ENCODE measurements around the gene NFKB2.

The NFKB2 gene

DNA sequence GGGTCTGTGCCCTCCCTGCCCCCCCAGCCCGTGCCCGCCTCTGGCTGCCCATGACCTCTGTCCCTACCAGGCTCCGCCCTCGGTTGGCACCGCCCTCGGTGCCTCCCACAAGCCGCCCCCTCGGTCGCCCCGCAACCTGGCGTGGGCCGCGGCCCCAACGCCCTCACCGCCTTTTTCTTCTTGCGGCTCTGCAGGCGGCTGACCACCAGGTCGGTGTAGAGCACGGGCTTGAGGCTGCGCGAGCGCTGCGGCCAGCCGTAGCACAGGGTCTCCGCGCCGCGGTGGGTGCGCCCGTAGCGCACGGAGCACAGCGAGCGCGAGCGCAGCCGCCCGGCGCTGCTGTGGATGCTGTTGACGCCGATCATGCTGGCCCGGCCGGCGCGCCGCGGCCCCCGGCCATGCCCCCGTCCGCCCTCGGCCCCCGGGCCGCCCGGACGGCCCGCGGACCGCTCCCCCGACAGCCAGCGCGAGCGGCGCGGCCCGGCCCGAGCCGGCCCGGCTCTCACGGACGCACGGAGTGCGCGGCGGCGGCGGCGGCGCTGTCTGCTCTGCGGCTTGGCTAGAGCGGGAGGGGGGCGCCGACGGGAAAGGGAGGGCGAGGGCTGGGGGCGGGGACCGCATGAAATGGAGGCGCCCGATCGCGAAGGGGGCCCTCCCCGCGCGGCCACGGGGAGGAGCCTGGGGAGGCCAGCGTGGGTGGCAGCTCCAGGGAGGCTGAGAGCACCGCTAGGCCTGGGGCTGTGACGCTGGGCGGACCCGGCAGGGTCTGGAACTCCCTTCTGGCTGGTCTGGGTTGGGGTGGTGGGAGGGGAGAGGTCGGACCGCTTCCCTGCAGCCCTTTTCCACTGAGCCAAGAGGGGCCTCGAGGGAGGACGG lies 13.5 kb downstream of the NFKB2 start:
- DNase-seq = no peak

- no peak for DNase-seq
Measured at GRCh38 chr10:102409604-102410428, 14.3 kb downstream of the NFKB2 start.

DNA sequence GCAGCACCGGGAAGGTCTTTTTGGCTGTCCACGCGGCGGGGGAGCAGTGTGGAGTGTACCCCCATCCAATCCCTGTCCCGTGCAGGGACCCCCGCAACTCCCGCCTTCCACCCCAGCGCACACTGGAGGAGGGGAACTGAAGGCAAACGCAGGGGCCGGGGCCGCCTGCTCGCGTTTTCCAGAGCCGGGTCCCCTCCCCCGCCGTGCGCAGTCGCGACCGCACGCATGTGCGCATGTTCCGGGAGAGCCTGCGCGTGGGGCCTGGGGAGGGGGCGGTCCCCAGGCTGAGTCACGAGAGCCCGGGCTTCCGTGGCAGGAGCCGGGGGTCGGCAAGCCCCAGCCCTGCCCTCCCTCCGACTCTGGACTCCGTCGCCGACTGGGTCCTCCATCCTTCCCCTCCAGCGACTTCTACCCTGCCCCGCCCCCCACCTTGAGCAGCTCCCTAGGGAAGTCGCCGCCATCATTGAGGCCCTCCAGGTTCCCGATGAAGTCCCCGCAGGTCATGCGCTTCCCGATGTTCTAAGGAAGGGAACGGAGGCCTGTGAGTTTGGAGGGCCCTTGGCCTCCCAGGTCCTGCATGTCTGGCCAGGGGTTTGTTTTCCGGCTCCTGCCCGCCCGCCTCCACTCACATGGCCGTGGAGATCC lies 15.0 kb downstream of the NFKB2 start:
- DNase-seq = no peak

- DNase-seq = no peak
Measured at GRCh38 chr10:102411341-102412255, 16.1 kb downstream of the NFKB2 start.

DNA sequence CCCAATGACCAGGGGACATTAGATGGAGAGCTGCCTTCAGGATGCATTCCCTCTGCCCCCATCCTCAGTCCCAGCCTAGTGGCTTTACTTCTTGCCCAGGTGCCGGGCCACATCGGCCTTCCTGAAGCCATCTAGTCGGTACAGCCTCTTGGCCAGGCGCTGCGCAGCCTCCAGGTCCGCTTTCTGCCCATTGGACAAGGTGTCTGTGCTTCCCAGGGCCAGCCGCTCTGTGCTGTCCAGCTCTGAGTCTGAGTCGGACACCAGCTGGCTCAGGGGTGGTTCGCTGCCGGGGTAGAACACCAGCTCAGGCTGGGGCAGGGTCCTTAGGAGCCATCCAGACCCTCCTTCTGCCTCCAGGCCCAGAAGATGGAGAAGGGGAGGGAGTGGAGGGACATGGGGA lies 16.8 kb downstream of the NFKB2 start:
- DNase-seq = no peak

- DNase-seq = no peak
Measured at GRCh38 chr10:102413053-102413705, 17.7 kb downstream of the NFKB2 start.

DNA sequence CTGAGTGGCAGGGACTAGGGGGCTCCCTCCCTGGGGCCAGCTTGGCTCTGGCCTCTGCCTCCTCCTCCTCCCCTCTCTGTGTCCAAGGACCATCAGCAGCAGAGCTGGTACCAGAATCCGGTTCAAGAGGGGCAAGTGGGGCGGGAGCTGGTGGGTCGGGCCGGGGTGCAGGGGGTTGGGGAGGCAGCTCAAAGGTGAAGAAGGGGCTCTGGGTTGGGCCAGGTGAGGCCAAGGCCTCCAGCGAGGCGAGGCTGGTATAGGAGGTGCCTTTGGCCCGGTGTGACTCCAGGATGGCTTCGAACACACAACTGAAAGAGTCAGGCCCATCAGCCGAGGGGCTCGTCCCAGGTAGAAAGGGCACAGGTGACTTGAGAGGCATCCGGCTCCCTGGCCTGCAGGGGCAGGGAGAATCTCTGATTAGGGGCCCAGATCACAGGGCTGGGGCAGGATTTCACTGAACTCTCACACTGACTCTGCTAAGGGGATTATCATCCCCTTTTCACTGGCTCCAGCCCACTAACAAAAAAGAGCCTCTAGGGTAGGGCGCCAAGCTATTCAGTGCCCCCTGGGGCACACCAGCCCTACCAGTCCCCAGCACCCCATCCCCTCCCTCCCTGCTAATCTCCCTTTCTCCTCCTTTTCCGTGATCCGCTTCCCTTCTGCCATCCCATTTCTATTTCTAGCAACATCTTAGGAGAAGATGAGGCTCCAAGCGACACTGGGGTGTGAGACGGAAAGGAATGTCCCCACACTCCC lies 18.5 kb downstream of the NFKB2 start:
- DNase-seq = no peak

GRCh38 chr10:102414749-102415148 lies 19.2 kb downstream of the NFKB2 start:
- no peak for DNase-seq

DNA sequence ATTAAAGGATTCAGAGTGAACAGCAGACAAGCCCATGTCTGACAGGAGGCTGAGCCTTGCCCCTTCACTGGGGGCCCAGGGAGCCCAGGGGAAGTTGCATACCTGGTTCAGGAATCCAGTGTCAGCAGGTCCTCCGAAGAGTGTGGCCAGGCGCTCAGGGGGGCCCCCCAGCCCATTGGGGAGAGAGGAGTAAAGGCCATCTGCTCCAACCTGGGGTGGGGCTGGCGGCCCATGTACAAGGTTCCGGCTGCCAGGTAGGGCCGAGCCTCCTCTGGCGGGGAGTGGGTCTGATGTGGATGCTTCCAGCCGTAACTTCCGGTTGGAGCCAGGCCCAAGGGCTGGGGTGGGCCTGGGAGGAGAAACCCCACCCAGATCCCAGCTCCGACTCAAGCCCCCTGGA lies 20.8 kb downstream of the NFKB2 start:
- no peak for DNase-seq

DNA sequence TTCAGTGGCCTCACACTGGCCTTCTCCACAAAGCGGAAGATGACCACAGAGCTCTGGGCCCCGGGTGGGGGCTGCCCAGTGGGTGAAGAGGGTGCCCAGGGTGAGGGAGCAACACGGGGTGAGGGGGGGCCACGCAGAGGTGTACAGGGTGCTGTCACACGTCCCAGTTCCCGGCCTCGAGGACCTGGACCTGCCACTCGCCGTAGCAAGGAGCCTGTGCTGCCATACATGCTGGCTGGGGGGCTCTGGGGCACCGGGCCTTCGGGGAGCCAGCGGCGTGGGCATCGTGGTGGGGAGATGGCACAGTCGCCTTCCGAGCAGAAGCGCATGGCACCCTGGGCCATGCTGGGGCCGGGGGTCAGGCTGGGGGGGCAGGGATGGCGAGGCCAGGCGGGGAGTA lies 21.2 kb downstream of the NFKB2 start:
- DNase-seq = no peak

GRCh38 chr10:102418622-102419268 lies 23.2 kb downstream of the NFKB2 start, which contains the start of gene PSD:
Gene PSD, minus strand, starts transcription at chr10:102418785. Its CDS starts 1,747 bp downstream, at chr10:102417038.
- DNase-seq = no peak

GRCh38 chr10:102419269-102420180 lies 24.0 kb downstream of the NFKB2 start:
- DNase-seq = no peak

GRCh38 chr10:102420181-102420713 lies 24.7 kb downstream of the NFKB2 start:
- DNase-seq = no peak

GRCh38 chr10:102420714-102421506 lies 25.4 kb downstream of the NFKB2 start, which contains the start of gene FBXL15:
Gene FBXL15, plus strand, starts transcription at chr10:102420836. Its CDS starts 294 bp downstream, at chr10:102421130.
- DNase-seq = peak; percentile 93

DNA sequence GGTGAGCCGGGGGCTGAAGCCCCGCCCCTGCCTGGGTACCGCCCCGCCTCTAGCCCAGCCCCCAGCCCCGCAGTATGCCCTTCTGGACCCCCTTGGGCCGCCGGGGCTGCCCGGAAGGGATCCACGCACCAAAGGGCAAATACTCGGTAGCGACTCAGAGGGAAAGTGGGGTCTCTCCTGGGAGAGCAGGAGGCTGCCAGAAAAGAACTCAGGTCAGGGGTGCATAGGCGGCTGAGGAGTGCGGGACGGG lies 25.9 kb downstream of the NFKB2 start:
- DNase-seq = no peak

DNA sequence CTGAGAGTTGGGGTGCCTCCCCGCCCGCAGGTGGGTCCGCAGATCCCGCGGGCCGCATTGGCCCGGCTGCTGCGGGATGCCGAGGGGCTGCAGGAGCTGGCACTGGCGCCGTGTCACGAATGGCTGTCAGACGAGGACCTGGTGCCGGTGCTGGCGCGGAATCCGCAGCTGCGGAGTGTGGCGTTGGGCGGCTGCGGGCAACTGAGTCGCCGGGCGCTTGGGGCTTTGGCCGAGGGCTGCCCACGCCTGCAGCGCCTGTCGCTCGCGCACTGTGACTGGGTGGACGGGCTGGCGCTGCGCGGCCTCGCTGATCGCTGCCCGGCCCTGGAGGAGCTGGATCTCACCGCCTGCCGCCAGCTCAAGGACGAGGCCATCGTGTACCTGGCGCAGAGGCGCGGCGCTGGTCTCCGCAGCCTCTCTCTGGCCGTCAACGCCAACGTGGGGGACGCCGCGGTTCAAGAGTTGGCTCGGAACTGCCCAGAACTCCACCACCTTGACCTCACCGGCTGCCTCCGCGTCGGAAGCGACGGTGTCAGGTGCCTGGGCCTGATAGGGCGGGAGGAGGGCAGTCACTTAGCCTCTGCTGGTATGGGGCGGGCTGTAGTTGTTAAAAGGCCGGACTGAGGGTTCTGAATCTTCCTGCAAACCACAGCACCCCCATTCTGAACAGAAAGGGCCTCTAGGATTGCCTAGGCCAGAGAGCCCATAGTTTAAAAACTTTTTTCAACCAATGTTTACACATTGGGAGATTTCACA lies 26.4 kb downstream of the NFKB2 start:
- DNase-seq = no peak

DNA sequence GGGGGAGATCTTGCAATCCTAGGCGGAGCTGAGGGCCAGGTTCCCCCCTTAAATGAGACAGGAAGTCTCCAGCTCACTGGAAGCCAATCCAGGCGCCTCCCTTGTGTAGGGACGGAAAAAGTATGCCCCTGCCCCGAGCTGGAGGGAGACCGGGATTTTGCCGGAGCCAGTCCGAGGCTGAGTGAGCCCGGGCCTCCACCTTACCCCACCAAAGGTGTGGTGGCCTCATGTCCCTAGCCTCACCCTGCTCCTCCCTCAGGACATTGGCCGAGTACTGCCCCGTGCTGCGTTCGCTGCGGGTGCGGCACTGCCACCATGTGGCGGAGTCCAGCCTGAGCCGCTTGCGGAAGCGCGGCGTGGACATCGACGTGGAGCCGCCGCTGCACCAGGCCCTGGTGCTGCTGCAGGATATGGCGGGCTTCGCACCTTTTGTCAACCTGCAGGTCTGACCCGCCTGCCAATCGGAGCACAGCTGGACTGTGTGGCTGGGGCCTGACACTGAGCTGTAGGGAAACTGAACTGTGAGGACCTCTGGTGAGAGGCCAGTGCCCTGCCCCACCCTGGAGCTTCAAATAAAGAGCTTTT lies 27.1 kb downstream of the NFKB2 start:
- DNase-seq = no peak

All from T1000 (cell line).